Tibial nerve (tissue), 4 donors: ENCODE measurements around the gene CTBP2. TPM values are rescaled to one million over a fixed set of nuclear protein-coding genes. Genes with fewer than 3 reads are reported as not detected.
"Not testable (repeated sequence)": the region's sequence is repeated elsewhere in the genome, so short reads cannot be mapped to it uniquely, and the experiment has no call there.

Experiments used
- DNase-seq, 2 donors: peaks; one replicate each; pipeline ENCODE4 v3.0.0-alpha.2; 2019; ENCODE audit warnings: low spot score in 2 of 2
- H3K27ac ChIP-seq, 4 donors: fragments of 200-600 bp; sonication (generic) in 3 of 4; one replicate each; pipeline ENCODE4 v1.5.1; 2017 to 2019; ENCODE audit warnings: mild to moderate bottlenecking in 1 of 4
- H3K27me3 ChIP-seq, 2 donors: fragments of 200-600 bp; sonication (generic) in 1 of 2; one replicate each; pipeline versions ENCODE4 v1.5.1 to v1.6.0; 2017 to 2019
- H3K36me3 ChIP-seq, 3 donors: fragments of 200-600 bp; sonication (generic); one replicate each; pipeline ENCODE4 v1.5.1; 2018 to 2019
- H3K4me1 ChIP-seq, 4 donors: fragments of 200-600 bp; sonication (generic) in 3 of 4; one replicate each; pipeline ENCODE4 v1.5.1; 2017 to 2019
- H3K4me3 ChIP-seq, 4 donors: fragments of 200-600 bp; sonication (generic) in 3 of 4; one replicate each; pipeline ENCODE4 v1.5.1; 2017 to 2019; ENCODE audit warnings: mild to moderate bottlenecking in 1 of 4, moderate library complexity in 1 of 4
- H3K9me3 ChIP-seq, 4 donors: fragments of 200-600 bp; sonication (generic) in 3 of 4; one replicate each; pipeline ENCODE4 v1.5.1; 2017 to 2019
- CTCF ChIP-seq, 5 experiments: fragments of 200-600 bp in 3 of 5; fragments of 450-650 bp in 2 of 5; sonication (generic) in 3 of 5; IDR thresholded peaks; one replicate each; pipeline ENCODE4 v1.5.1; 2016 to 2019; ENCODE audit warnings: antibody characterized with exemption in 5 of 5, mild to moderate bottlenecking in 3 of 5, moderate library complexity in 2 of 5
- EP300 ChIP-seq, 2 donors: sonication (generic); formaldehyde crosslinking; IDR thresholded peaks; one replicate each; pipeline ENCODE4 v1.6.1; 2017; ENCODE audit warnings: antibody characterized with exemption in 2 of 2, mild to moderate bottlenecking in 1 of 2
- POLR2A ChIP-seq, 2 donors: fragments of 450-650 bp; IDR thresholded peaks; one replicate each; pipeline ENCODE4 v1.6.1; 2017; ENCODE audit warnings: antibody characterized with exemption in 2 of 2, mild to moderate bottlenecking in 2 of 2, moderate library complexity in 2 of 2
- WGBS, 2 donors: methylation state at CpG; one replicate each; pipeline ENCODE4 v1.1.5; 2018; 5-methylcytosine and 5-hydroxymethylcytosine counted together
- total RNA-seq, 4 donors: library from RNA; depleted of rRNA; stranded (reverse); fragments of >200 nt; gene quantifications; one replicate each; pipeline ENCODE4 v1.1.0, GENCODE V29; 2016

Gene CTBP2
- total RNA-seq, 4 donors from 2014 or later: 40.4 to 97.9 (median 62.3) TPM

DNA sequence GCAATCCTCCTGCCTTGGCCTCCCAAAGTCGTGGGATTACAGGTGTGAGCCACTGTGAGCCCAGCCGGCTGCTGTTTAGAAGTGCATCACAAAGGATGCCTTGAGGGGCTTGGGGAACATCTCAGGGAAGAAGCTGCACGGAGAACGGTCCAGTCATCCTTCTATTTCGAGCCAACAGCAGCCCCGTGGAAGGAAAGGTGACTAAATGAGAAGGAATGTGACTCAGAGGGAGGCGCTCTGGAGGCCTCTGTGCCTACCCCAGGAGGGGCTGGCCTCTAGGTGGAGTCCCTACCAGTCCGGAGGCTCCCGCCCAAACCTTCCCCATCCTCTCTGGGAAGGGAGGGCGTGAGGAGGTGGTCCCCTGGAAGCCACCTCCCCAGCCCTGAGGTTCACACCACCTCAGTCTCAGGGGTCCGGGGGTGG, 76.2 kb downstream of the CTBP2 start:
- Histone ChIP-seq H3K27me3 (no peaks in the 10 kb centered on the region), H3K9me3 (no peaks in the 10 kb centered on the region), H3K36me3 (peaks cover 0 to 17% (median 0%) of the 10 kb centered on the region in 3 donors), H3K27ac (peak overlapping the region in 2 of 4 donors; percentile 49 to 51), H3K4me3 (no peak overlapping the region), H3K4me1 (peaks cover 0 to 46% (median 0%) of the 10 kb centered on the region in 4 donors)
- whole genome bisulfite sequencing, 2 donors: 76 to 77% methylated on average over 9 to 11 of the region's 11 CpGs
- no peak for DNase-seq
- TF ChIP-seq POLR2A (IDR thresholded peaks at IDR 0.05): no peak
- TF ChIP-seq EP300 (IDR thresholded peaks at IDR 0.05): no peak
- no peak for TF ChIP-seq CTCF (IDR thresholded peaks at IDR 0.05)

DNA sequence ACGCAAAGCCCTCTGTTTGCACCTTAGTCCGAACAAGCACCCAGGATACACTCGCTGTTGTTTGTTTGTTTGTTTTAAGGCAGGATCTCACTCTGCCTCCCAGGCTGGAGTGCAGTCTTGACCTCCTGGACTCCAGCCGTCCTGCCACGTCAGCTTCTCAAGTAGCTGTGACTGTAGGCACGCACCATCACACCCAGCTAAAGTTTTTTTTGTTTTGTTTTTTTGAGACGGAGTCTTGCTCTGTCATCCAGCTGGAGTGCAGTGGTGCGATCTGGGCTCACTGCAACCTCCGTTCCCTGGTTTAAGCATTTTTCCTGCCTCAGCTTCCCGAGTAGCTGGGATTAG, 76.8 kb downstream of the CTBP2 start:
- TF ChIP-seq POLR2A (IDR thresholded peaks at IDR 0.05) (no peak), CTCF (IDR thresholded peaks at IDR 0.05) (no peak), EP300 (IDR thresholded peaks at IDR 0.05) (no peak)
- WGBS, 2 donors: 86 to 91% methylated on average over 10 of the region's 10 CpGs
- no peaks in the 10 kb centered on the region for H3K27me3 ChIP-seq
- no peak for DNase-seq
- H3K27ac ChIP-seq: no peak overlapping the region
- H3K9me3 ChIP-seq: no peaks in the 10 kb centered on the region
- H3K4me1 ChIP-seq: peaks cover 0 to 44% (median 0%) of the 10 kb centered on the region in 4 donors
- no peak overlapping the region for H3K4me3 ChIP-seq
- H3K36me3 ChIP-seq: peaks cover 0 to 17% (median 0%) of the 10 kb centered on the region in 3 donors

DNA sequence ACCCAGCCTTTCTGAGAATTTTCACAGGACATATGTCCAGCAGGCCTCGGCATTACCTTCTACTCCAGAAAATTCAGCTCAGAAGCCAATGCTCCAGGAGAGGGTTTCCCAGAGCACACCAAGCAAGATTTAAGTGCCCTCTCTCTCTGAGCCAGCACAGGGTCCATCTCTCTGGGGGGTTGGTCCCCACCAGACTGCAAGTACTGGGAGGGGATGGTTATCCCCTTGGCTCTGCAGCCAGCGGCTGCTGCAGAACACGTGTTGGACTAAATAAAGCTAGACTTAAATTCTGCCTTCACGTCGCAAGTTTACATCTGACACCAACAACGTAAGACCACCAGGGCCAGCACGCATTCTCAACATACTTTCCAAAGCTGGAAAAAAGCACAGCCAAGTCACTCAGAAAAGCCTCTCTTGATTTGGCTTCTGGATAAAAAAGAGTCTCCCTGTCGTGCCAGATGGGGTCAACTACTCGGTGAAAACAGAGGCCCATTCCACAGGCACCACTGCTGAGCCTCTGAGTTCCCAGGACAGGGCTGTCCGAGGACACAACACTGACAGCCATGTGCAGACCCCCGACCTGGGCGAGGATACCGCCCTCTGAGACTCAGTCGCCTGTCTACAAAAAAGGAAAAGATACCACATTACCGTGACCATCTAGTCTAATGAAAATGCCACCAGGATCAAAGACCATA, 77.3 kb downstream of the CTBP2 start:
- Histone ChIP-seq H3K4me1 (peaks cover 0 to 44% (median 0%) of the 10 kb centered on the region in 4 donors), H3K9me3 (no peaks in the 10 kb centered on the region), H3K27ac (no peak overlapping the region), H3K27me3 (no peaks in the 10 kb centered on the region), H3K36me3 (peaks cover 0 to 16% (median 0%) of the 10 kb centered on the region in 3 donors), H3K4me3 (no peak overlapping the region)
- 63 to 66% methylated on average over 15 of the region's 15 CpGs for WGBS, 2 donors
- DNase-seq: no peak
- TF ChIP-seq POLR2A (IDR thresholded peaks at IDR 0.05) (no peak), EP300 (IDR thresholded peaks at IDR 0.05) (no peak), CTCF (IDR thresholded peaks at IDR 0.05) (no peak)

GRCh38 chr10:125082471-125082870, 77.9 kb downstream of the CTBP2 start:
- peaks cover 0 to 48% (median 0%) of the 10 kb centered on the region in 4 donors for H3K4me1 ChIP-seq
- WGBS, 2 donors: 91 to 94% methylated on average over 13 of the region's 13 CpGs

GRCh38 chr10:125081931-125082330, 78.4 kb downstream of the CTBP2 start:
- H3K27me3 ChIP-seq: no peaks in the 10 kb centered on the region
- TF ChIP-seq CTCF (IDR thresholded peaks at IDR 0.05): no peak
- TF ChIP-seq POLR2A (IDR thresholded peaks at IDR 0.05): no peak
- TF ChIP-seq EP300 (IDR thresholded peaks at IDR 0.05): no peak
- H3K27ac ChIP-seq: no peak overlapping the region
- peaks cover 0 to 6% (median 0%) of the 10 kb centered on the region in 3 donors for H3K36me3 ChIP-seq
- H3K9me3 ChIP-seq: no peaks in the 10 kb centered on the region
- 85 to 86% methylated on average over 7 to 10 of the region's 10 CpGs for WGBS, 2 donors
- H3K4me3 ChIP-seq: no peak overlapping the region
- no peak for DNase-seq
- peaks cover 0 to 53% (median 0%) of the 10 kb centered on the region in 4 donors for H3K4me1 ChIP-seq

More at GRCh38 chr10:125082471-125082870, 77.9 kb downstream of the CTBP2 start:
- H3K27me3 ChIP-seq, H3K4me3 ChIP-seq, H3K27ac ChIP-seq, H3K9me3 ChIP-seq, DNase-seq: not testable (repeated sequence)
- peaks cover 0 to 11% (median 0%) of the 10 kb centered on the region in 3 donors for H3K36me3 ChIP-seq
